Left renal pelvis (tissue), 4 donors: ENCODE results near the gene GTF2F1. TPM values are rescaled to one million over a fixed set of nuclear protein-coding genes. Genes with fewer than 3 reads are reported as not detected.
"Not testable (repeated sequence)": the region's sequence is repeated elsewhere in the genome, so short reads cannot be mapped to it uniquely, and the experiment has no call there.

Experiments used
- DNase-seq, 4 donors: peaks; one replicate each; pipeline ENCODE4 v3.0.0-alpha.2; 2013; ENCODE audit warnings: low read depth in 4 of 4, low spot score in 3 of 4
- polyA plus RNA-seq, 4 donors: library from polyadenylated mRNA; unstranded; fragments of 120-200 nt; gene quantifications; one replicate each; pipeline ENCODE4 v1.2.1, GENCODE V29; 2013; ENCODE audit not compliant: insufficient read length in 4 of 4

Gene GTF2F1
- polyA plus RNA-seq, 4 donors: 67.6 to 99.8 (median 85.7) TPM

DNA sequence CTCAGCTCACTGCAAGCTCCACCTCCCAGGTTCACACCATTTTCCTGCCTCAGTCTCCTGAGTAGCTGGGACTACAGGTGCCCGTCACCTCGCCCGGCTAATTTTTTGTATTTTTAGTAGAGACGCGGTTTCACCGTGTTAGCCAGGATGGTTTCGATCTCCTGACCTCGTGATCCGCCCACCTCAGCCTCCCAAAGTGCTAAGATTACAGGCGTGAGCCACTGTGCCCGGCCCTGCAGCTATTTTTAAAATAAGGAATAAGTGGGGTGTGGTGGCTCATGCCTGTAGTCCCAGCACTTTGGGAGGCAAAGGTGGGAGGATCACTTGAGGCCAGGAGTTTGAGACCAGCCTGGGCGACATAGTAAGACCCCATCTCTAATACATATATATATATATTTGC, 32.5 kb downstream of the GTF2F1 start:
- not testable (repeated sequence) for DNase-seq

DNA sequence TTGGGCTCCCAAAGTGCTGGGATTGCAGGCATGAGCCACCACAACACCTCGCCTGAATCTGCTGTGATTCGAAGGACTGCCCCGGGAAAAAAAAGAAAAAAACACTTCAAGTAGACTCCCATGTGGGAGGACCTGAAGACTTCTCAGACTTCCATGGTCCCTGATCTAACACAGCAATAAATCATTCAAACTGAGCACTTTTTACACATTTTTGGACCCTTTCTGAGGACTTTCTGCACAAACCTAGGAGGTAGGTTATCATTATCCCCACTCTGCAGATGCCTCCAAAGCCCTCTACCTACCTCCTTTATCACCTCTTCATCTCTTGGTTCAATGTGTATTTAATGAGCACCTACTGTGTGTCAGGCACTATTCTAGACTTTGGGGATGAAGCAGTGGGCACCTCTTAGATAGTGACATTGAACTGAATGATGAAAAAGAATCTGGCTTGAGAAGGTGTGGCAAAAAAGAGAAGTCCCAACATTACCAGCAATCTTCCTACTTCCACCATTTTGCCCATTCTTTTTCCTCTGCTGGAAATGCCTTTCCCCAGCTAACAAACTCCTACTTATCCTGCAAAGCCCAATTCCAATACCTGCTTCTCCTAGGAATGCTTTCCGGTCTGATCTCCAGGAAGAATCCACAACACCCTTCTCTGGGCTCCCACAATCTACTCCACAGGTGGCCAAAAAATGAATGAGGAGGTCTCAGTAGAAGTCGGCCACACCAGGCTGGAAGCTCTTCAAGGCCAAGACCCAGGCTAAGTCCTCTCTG, 33.2 kb downstream of the GTF2F1 start:
- DNase-seq: no peak

DNA sequence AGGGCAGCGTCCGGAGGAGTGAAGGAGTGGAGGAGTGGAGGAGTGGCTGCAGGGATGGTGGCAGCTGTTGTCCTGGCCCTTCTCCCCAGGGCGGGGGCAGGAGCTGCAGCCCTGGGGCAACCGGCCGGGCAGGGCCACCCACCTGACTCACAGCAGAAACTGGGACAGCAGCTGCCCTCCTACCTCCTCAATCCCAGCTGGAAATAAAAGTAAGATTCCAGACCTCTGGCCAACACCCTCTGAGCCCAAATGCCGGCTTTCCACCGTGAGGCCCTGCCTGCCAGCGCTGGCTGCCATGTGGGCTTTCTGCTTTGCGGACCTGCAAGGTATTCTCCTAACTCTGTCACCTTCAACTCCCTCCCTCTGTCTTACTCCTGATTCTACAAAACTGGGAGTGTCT, 35.0 kb downstream of the GTF2F1 start:
- no peak for DNase-seq

DNA sequence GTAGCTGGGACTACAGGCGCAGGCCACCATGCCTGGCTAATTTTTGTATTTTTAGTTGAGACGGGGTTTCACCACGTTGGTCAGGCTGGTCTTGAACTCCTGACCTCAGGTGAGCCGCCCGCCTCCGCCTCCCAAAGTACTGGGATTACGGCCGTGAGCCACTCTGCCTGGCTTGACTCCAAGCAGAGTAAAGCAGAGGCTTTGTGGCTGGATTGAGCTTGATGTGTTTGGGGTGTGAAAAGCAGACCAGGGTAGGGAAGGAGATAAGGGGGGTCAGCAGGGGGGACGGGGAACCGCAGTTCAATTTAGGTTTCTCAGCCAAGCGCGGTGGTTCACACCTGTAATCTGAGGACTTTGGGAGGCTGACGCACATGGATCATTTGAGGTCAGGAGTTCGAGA, 35.8 kb downstream of the GTF2F1 start:
- no peak for DNase-seq

DNA sequence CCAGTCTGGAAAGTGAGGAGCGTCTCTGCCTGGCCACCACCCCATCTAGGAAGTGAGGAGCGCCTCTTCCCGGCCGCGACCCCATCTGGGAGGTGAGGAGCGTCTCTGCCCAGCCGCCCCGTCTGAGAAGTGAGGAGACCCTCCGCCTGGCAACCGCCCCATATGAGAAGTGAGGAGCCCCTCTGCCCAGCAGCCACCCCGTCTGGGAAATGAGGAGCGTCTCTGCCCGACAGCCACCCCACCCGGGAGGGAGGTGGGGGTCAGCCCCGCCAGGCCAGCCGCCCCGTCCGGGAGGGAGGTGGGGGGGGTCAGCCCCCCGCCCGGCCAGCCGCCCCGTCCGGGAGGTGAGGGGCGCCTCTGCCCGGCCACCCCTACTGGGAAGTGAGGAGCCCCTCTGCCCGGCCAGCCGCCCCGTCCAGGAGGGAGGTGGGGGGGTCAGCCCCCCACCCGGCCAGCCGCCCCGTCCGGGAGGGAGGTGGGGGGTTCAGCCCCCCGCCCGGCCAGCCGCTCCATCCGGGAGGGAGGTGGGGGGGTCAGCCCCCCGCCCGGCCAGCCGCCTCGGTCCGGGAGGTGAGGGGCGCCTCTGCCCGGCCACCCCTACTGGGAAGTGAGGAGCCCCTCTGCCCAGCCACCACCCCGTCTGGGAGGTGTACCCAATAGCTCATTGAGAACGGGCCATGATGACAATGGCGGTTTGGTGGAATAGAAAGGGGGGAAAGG, 37.5 kb downstream of the GTF2F1 start:
- DNase-seq: not testable (repeated sequence)

DNA sequence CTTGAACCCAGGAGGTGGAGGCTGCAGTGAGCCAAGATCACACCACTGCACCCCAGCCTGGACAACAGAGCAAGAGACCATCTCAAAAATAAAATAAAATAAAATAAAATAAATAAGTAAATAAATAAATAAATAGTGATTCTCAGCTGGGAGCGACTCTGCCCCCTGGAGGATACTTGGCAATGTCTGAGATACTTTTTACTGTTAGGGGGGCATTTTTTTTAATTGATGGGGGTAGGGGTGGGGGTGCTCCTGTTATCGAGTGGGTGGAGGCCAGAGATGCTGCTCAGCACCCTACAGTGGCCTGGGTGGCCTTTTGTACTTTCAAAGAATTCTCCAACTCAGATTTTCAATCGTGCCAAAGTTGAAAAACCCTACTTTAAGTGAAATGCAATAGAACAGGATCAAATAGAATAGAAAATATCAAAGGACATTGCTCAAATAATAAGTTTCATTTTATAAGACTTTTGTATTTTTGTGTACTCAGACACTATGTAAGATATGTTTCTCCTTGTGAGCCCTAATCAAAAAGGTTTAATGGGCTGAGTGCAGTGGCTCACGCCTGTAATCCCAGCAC, 38.8 kb downstream of the GTF2F1 start:
- no peak for DNase-seq

DNA sequence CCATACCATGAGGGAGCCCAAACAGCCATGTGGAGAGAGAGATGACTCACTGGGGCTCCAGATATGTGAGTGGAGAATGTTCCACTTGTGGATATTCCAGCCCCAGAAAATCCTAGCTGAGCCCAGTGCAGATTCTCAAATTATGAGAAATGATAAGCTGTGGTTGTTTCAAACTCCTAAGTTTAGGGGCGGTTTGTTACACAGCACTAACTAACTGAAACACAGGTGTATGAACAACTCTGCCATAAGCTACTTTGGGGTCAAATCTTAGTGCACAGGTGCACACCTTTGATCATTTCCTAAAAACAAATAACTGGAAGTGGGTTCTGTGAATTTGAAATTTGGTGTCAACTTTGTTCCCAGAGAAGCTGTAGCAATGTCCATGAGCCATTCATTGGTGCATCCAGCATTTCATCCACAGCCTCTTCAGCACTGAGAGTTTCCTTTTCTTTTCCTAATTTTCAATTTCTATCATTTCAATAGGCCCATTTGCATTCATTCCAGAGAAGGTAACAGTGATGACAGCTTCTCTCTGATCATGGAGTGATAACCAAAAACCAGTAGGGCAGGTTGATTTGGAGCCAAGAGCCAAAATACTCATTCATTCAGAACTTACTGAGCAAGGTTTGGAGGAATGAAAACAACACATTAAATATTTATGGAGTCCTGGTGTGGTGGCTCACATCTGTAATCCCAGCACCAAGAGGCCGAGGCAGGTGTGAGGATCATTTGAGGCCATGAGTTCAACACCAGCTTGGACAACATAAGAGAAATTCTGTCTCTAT, 40.4 kb downstream of the GTF2F1 start:
- DNase-seq: no peak

DNA sequence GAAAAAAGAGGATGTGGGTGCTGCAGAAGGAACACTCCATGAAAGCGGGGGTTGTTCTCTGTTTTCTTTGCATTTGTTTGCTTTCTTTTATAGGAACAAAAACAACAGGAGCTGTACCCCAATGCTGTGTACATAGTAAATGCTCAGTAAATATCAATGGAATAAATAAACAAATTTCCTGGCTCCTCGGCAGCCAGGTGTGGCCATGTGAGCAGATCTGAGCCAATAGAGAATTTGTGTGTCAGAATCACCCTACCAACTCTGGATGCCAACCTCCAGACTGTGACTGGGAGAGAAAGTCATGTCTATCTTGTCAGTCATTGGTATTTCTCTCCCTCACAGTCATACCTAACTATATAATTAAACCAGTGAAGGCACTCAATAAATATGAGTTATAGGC, 42.3 kb downstream of the GTF2F1 start:
- DNase-seq: no peak

DNA sequence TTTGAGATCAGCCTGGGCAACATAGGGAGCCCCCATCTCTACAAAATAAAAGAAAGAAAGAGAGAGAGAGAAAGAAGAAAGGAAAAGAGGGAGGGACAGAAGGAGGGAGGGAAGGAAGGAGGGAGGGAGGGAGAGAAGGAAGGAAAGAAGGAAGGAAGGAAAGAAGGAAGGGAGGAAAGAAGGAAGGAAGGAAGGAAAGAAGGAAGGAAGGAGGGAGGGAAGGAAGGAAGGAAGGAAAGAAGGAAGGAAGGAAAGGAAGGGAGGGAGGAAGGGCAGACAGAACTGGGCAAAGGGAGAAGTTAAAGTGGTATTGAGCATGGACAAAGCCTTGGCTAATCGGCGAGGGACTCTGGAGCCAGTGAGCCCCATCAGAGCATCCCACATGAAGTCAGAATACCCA, 43.7 kb downstream of the GTF2F1 start:
- DNase-seq: not testable (repeated sequence)

DNA sequence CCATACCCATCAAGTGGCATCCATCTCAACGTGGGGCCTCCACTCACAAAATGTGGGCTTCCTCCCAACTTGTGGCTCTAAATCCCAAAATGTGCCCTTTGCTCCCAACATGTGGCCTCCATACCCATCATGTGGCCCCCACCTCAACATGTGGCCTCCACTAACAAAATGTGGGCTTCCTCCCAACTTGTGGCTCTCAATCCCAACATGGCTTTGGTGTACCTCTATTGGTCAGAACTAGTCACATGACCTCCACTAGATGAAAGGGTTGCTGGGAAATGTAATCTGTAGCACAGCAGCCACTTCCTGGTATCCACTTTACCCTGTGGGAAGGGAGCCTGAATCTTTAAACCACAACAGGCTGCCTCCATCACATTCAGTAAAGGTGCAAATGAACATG, 49.5 kb downstream of the GTF2F1 start:
- no peak for DNase-seq

DNA sequence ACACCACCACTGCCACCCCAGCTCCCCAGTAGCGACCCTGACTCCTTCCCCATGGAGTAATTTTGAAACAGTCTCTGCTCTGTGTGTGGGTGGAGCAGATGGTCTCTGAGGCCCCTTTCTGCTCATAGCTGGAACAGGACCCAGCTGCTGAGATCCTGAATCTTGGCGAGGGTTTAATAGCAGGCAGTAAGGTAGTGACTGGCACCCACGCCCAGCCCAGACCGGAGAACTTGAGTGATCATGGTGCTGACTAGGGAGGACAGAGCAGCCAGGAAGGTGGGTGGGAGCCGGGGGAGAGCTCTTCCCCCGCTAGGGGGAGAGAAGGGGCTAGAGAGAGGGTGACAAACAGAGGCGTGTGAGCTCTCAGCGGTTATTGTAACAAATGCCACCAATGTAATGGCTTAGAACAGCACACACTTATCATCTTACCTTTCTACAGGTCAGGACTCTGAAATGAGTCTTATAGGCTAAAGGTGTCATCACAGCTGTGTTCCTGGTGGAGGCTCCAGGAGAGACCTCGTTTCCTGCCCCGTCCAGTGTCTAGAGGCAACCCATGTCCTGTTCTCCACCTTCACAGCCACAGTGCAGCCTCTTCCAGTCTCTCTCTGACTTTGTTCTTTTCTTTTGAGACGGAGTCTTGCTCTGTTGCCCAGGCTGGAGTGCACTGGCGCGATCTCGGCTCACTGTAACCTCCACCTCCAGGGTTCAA, 52.3 kb downstream of the GTF2F1 start:
- DNase-seq: no peak

DNA sequence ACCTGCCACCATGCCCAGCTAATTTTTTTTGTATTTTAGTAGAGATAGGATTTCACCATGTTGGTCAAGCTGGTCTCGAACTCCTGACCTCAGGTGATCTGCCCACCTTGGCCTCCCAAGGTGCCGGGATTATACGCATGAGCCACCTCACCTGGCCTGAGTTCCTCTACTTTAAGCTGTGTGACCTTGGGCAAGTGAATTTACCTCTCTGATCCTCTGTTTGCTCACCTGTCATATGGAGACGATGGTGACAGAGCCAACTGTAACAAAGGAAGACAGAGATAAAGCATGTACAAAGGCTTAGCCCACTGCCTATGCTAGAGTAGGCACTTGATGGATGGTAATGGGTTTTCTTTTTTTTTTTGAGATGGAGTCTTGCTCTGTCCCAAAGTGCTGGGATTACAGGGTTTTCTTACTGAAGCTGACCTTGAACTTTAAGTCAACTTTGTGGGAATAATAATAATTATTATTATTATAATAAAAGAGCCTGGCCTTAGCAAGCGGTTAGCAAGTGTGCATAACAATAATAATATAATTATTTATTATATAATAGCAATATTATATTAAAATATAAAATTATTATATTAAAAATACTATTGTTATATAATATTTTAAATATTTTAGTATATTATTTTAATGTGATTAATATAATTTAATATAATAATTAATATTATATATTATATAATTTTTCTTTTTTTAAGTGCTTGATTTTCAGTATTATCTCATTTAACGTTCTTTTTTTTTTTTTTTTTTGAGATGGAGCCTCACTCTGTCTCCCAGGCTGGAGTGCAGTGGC, 58.3 kb downstream of the GTF2F1 start:
- DNase-seq: no peak

DNA sequence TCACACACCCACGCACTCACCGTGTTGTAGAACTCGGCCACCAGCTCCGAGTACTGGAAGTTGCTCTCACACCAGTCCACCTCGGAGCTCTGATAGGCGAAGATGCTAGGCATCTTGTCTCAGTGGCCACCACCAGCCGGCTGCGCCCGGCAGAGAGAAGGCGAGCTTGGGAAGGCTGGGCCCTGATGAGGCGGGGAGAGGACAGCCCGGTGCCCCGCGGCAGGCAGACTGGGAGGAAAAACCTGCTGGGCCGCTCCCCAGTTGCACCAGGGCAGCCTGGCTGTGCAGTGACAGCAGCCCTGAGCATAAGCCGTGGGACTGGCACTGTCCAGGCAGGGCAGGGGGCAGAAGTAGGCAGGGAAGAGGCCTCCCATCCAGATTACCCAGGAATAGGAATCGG, 59.5 kb downstream of the GTF2F1 start, which contains the start of gene ACER1:
TSS of gene ACER1 (minus strand) at position 174 of the 400 bp plus-strand sequence. CDS start at position 113, 61 bp downstream.
- no peak for DNase-seq

Other genes with a start within 250 kb of the GTF2F1 start
- gene MLLT1, start 113.2 kb downstream of the GTF2F1 start, polyA plus RNA-seq: 100 to 1,000 TPM in 1 of 4 donors, 10 to 100 TPM in 3; 72.5 to 118 (median 76.5) TPM
- gene ACER1, start 59.6 kb downstream of the GTF2F1 start, polyA plus RNA-seq: under 1 TPM in 3 of 4 donors, not detected in 1; 0.10 to 0.20 (median 0.11) TPM
- 10 to 100 TPM; 47.0 to 65.3 (median 57.5) TPM for gene CLPP, start 31.6 kb downstream of the GTF2F1 start, polyA plus RNA-seq
- gene ALKBH7, start 20.4 kb downstream of the GTF2F1 start, polyA plus RNA-seq: 10 to 100 TPM; 40.0 to 91.4 (median 43.3) TPM
- gene PSPN, start 17.2 kb downstream of the GTF2F1 start, polyA plus RNA-seq: 1 to 10 TPM; 1.5 to 3.3 (median 2.3) TPM
- 100 to 1,000 TPM; 259 to 351 (median 275) TPM for gene KHSRP, start 31.6 kb upstream of the GTF2F1 start, polyA plus RNA-seq
- gene SLC25A41, start 40.6 kb upstream of the GTF2F1 start, polyA plus RNA-seq: under 1 TPM; 0.21 to 0.88 (median 0.58) TPM
- gene SLC25A23, start 66.6 kb upstream of the GTF2F1 start, polyA plus RNA-seq: 10 to 100 TPM; 55.2 to 85.1 (median 68.6) TPM
- 10 to 100 TPM in 3 of 4 donors, under 1 TPM in 1; 0.55 to 39.8 (median 24.0) TPM for gene CRB3, start 71.1 kb upstream of the GTF2F1 start, polyA plus RNA-seq
- gene DENND1C, start 88.6 kb upstream of the GTF2F1 start, polyA plus RNA-seq: 10 to 100 TPM in 3 of 4 donors, 1 to 10 TPM in 1; 1.5 to 40.6 (median 36.1) TPM
- gene TUBB4A, start 109.1 kb upstream of the GTF2F1 start, polyA plus RNA-seq: 10 to 100 TPM in 3 of 4 donors, 1 to 10 TPM in 1; 5.8 to 47.2 (median 31.2) TPM
- gene TNFSF9, start 137.9 kb upstream of the GTF2F1 start, polyA plus RNA-seq: 1 to 10 TPM in 1 of 4 donors, under 1 TPM in 3; 0.20 to 2.4 (median 0.39) TPM
- not detected for gene CD70, start 198.0 kb upstream of the GTF2F1 start, polyA plus RNA-seq